H9 (cell line): ENCODE data around the gene HLA-DQB1. TPM values are rescaled to one million over a fixed set of nuclear protein-coding genes. Genes with fewer than 3 reads are reported as not detected.

Source experiments
- DNase-seq: peaks from one replicate; pipeline ENCODE4 v3.0.0-alpha.2; 2017
- H2AFZ ChIP-seq: one replicate; pipeline ENCODE4 v1.6.1; 2013; ENCODE audit warnings: mild to moderate bottlenecking, low read length, control low read depth, moderate library complexity
- H2AK5ac ChIP-seq: 2 replicates; pipeline ENCODE4 v1.6.1; 2013; ENCODE audit warnings: low read length, control low read depth, mixed read lengths; ENCODE audit not compliant: insufficient read length
- H2BK120ac ChIP-seq: one replicate; pipeline ENCODE4 v1.6.1; 2013; ENCODE audit warnings: low read depth, mild to moderate bottlenecking, low read length, control low read depth, inconsistent platforms; ENCODE audit not compliant: poor library complexity, severe bottlenecking
- H2BK12ac ChIP-seq: 2 replicates; pipeline ENCODE4 v1.6.1; 2013; ENCODE audit warnings: low read length, control low read depth, mixed read lengths, low read depth; ENCODE audit not compliant: insufficient read length
- H2BK15ac ChIP-seq: 2 replicates; pipeline ENCODE4 v1.6.1; 2013; ENCODE audit warnings: low read depth, low read length, control low read depth
- H2BK20ac ChIP-seq: one replicate; pipeline ENCODE4 v1.6.1; 2013; ENCODE audit warnings: low read depth, mild to moderate bottlenecking, low read length, control low read depth, inconsistent platforms; ENCODE audit not compliant: poor library complexity, severe bottlenecking
- H2BK5ac ChIP-seq: 2 replicates; pipeline ENCODE4 v1.6.1; 2013; ENCODE audit warnings: low read length, control low read depth, mixed read lengths; ENCODE audit not compliant: insufficient read length
- H3K14ac ChIP-seq: 2 replicates; pipeline ENCODE4 v1.6.1; 2013; ENCODE audit warnings: low read length, control low read depth; ENCODE audit not compliant: insufficient read depth
- H3K18ac ChIP-seq: 2 replicates; pipeline ENCODE4 v1.6.1; 2013; ENCODE audit warnings: low read depth, mild to moderate bottlenecking, mixed read lengths, low read length, control low read depth; ENCODE audit not compliant: insufficient read length
- H3K23ac ChIP-seq: 2 replicates; pipeline ENCODE4 v1.6.1; 2013; ENCODE audit warnings: low read length, control low read depth, mixed read lengths, low read depth; ENCODE audit not compliant: insufficient read length
- H3K23me2 ChIP-seq: 2 replicates; pipeline ENCODE4 v1.6.1; 2013; ENCODE audit warnings: low read depth, mild to moderate bottlenecking, mixed read lengths, low read length, control low read depth; ENCODE audit not compliant: insufficient read length, poor library complexity, severe bottlenecking
- H3K27ac ChIP-seq: 2 replicates; pipeline ENCODE4 v1.5.1; 2013; ENCODE audit warnings: low read length, control low read depth, mixed read lengths, low read depth; ENCODE audit not compliant: insufficient read length
- H3K27me3 ChIP-seq: 2 replicates; pipeline ENCODE4 v1.6.1; 2013; ENCODE audit warnings: low read length, control low read depth, inconsistent platforms; ENCODE audit not compliant: insufficient read depth
- H3K4ac ChIP-seq: 2 replicates; pipeline ENCODE4 v1.6.1; 2013; ENCODE audit warnings: low read depth, mild to moderate bottlenecking, control low read depth, inconsistent platforms, low read length, moderate library complexity
- H3K4me1 ChIP-seq: 2 replicates; pipeline ENCODE4 v1.6.1; 2013; ENCODE audit warnings: low read length, control low read depth, inconsistent platforms; ENCODE audit not compliant: insufficient read depth
- H3K4me2 ChIP-seq: 2 replicates; pipeline ENCODE4 v1.6.1; 2013; ENCODE audit warnings: low read length, control low read depth, mixed read lengths; ENCODE audit not compliant: insufficient read length, insufficient read depth
- H3K56ac ChIP-seq: 2 replicates; pipeline ENCODE4 v1.6.1; 2013; ENCODE audit warnings: low read depth, mild to moderate bottlenecking, mixed read lengths, low read length, control low read depth; ENCODE audit not compliant: insufficient read length
- H3K79me1 ChIP-seq: 2 replicates; pipeline ENCODE4 v1.6.1; 2013; ENCODE audit warnings: low read depth, mild to moderate bottlenecking, moderate library complexity, low read length, control low read depth, inconsistent platforms; ENCODE audit not compliant: insufficient read depth, poor library complexity, severe bottlenecking
- H3K79me2 ChIP-seq: 2 replicates; pipeline ENCODE4 v1.6.1; 2013; ENCODE audit warnings: low read length, control low read depth, inconsistent platforms; ENCODE audit not compliant: insufficient read depth
- H3K9ac ChIP-seq: 2 replicates; pipeline ENCODE4 v1.6.1; 2013; ENCODE audit warnings: low read length, control low read depth, mixed read lengths; ENCODE audit not compliant: insufficient read length; ENCODE audit errors: extremely low read depth
- H3K9me3 ChIP-seq: one replicate; pipeline ENCODE4 v1.6.1; 2013; ENCODE audit warnings: low read depth, low read length, inconsistent platforms; ENCODE audit not compliant: control insufficient read depth
- H3T11ph ChIP-seq: one replicate; pipeline ENCODE4 v1.6.1; 2013; ENCODE audit warnings: mild to moderate bottlenecking, low read length, control low read depth, inconsistent platforms
- H4K20me1 ChIP-seq: one replicate; pipeline ENCODE4 v1.6.1; 2013; ENCODE audit not compliant: control insufficient read depth, insufficient read length, insufficient read depth
- H4K5ac ChIP-seq: 2 replicates; pipeline ENCODE4 v1.6.1; 2013; ENCODE audit warnings: low read depth, mild to moderate bottlenecking, mixed read lengths, low read length, control low read depth; ENCODE audit not compliant: insufficient read length
- H4K8ac ChIP-seq: replicated peaks from 2 replicates; pipeline ENCODE4 v1.6.1; 2013; ENCODE audit warnings: low read length, control low read depth, mixed read lengths, low read depth; ENCODE audit not compliant: insufficient read length
- H4K91ac ChIP-seq: 2 replicates; pipeline ENCODE4 v1.6.1; 2013; ENCODE audit warnings: low read depth, mild to moderate bottlenecking, moderate library complexity, mixed read lengths, low read length, control low read depth; ENCODE audit not compliant: insufficient read length
- H3K27ac Mint-ChIP-seq, 3 experiments: 2 replicates in 2 of 3; 3 replicates in 1 of 3; pipeline ENCODE4 v1.8.0; 2020 to 2021; ENCODE audit warnings: mixed read lengths in 3 of 3, mild to moderate bottlenecking in 1 of 3, moderate library complexity in 1 of 3
- H3K27me3 Mint-ChIP-seq: 2 replicates; pipeline ENCODE4 v1.8.0; 2021; ENCODE audit warnings: low read depth, mild to moderate bottlenecking, moderate library complexity, mixed read lengths
- H3K36me3 Mint-ChIP-seq, 3 experiments: 2 replicates in 2 of 3; 3 replicates in 1 of 3; pipeline ENCODE4 v1.8.0; 2020 to 2021; ENCODE audit warnings: low read depth in 3 of 3, mixed read lengths in 3 of 3; ENCODE audit not compliant: insufficient read depth in 1 of 3
- H3K4me1 Mint-ChIP-seq, 2 experiments: 2 replicates each; pipeline ENCODE4 v1.8.0; 2020; ENCODE audit warnings: mixed read lengths in 2 of 2
- H3K4me3 Mint-ChIP-seq, 2 experiments: 2 replicates in 1 of 2; 3 replicates in 1 of 2; pipeline ENCODE4 v1.8.0; 2020 to 2021; ENCODE audit warnings: mild to moderate bottlenecking in 2 of 2, mixed read lengths in 2 of 2, moderate library complexity in 1 of 2
- H3K9me3 Mint-ChIP-seq, 2 experiments: 2 replicates in 1 of 2; 3 replicates in 1 of 2; pipeline ENCODE4 v1.8.0; 2020; ENCODE audit warnings: mild to moderate bottlenecking in 2 of 2, mixed read lengths in 2 of 2, moderate library complexity in 1 of 2
- CTCF ChIP-seq: fragments of 200-600 bp; sonication (generic); conservative IDR thresholded peaks from 3 replicates; pipeline ENCODE4 v1.8.0; 2021; ENCODE audit warnings: antibody characterized with exemption, mild to moderate bottlenecking
- WGBS: extraction: QIAGEN DNeasy Blood & Tissue Kit; methylation state at CpG from one replicate; pipeline ENCODE4 v1.1.7; 2013; ENCODE audit warnings: missing lambda C conversion rate, low lambda C conversion rate, mixed read lengths; ENCODE audit not compliant: insufficient read length; ENCODE audit errors: extremely low coverage; 5-methylcytosine and 5-hydroxymethylcytosine counted together
- total RNA-seq: library from RNA; stranded (reverse); gene quantifications from 2 replicates; pipeline ENCODE4 v1.2.1, GENCODE V29; 2021

HLA-DQB1 gene
- total RNA-seq, 1 experiment from 2014 or later: 41.0 TPM

DNA sequence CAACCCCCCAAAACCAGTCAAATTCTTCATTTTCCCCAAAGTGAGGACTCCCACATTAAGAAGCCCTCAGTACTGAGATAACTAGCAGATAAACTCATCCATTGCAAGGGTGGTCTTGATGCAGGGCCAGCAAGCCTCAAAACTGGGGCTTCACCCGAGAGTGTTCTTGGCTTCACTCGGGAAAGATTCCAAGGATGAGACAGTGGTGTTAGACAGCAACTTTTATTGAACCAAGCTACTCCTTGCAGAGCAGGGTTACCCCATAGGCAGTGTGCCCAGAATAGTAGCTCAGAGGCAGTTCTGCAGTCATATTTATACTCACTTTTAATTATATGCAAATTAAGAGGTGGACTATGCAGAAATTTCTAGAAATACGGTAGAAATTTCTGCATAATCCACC is 45.1 kb downstream of the HLA-DQB1 start:
- Mint-ChIP-seq H3K4me1 (peaks cover 14 to 21% of the 10 kb centered on the region in 2 experiments), H3K27ac (no peak overlapping the region), H3K36me3 (no peaks in the 10 kb centered on the region), H3K4me3 (no peak overlapping the region), H3K9me3 (no peaks in the 10 kb centered on the region; a peak in 1 of 5 replicates), H3K27me3 (no peaks in the 10 kb centered on the region)
- H3K14ac ChIP-seq: no peak overlapping the region
- no peak overlapping the region for H3T11ph ChIP-seq
- no peak for TF ChIP-seq CTCF
- H2BK15ac ChIP-seq: no peak overlapping the region
- H3K4me1 ChIP-seq: peaks cover 2% of the 10 kb centered on the region; the same call in 1 of the 2 replicates
- no peak overlapping the region for H4K8ac ChIP-seq
- H3K27me3 ChIP-seq: no peaks in the 10 kb centered on the region
- no peak overlapping the region for H2BK20ac ChIP-seq
- H3K23ac ChIP-seq: no peak overlapping the region
- WGBS: no CpG with 5 or more reads among the region's 3 CpGs
- DNase-seq: no peak
- H4K91ac ChIP-seq: no peak overlapping the region
- no peak overlapping the region for H3K4ac ChIP-seq
- H4K20me1 ChIP-seq: no peaks in the 10 kb centered on the region
- no peak overlapping the region for H3K56ac ChIP-seq
- no peak overlapping the region for H2AFZ ChIP-seq
- no peak overlapping the region for H3K9ac ChIP-seq
- no peaks in the 10 kb centered on the region for H3K79me1 ChIP-seq
- no peak overlapping the region for H4K5ac ChIP-seq
- H2BK5ac ChIP-seq: no peak overlapping the region
- H3K23me2 ChIP-seq: no peaks in the 10 kb centered on the region
- H3K79me2 ChIP-seq: no peaks in the 10 kb centered on the region
- no peak overlapping the region for H2BK12ac ChIP-seq
- no peaks in the 10 kb centered on the region for H3K9me3 ChIP-seq
- no peak overlapping the region for H2AK5ac ChIP-seq
- no peak overlapping the region for H3K18ac ChIP-seq
- no peak overlapping the region for H2BK120ac ChIP-seq
- no peak overlapping the region for H3K4me2 ChIP-seq
- no peak overlapping the region for H3K27ac ChIP-seq
